Measurements from ENCODE around the gene RND3. TPM values are rescaled to one million over a fixed set of nuclear protein-coding genes. Genes with fewer than 3 reads are reported as not detected.

Gene RND3
- total RNA-seq, result 38.7 and 48.9 TPM in 2 replicates

GRCh38 chr2:150487537-150488429 is at the start of gene RND3:
TSS of gene RND3 (minus strand) at chr2:150487667. CDS start at chr2:150487417, 250 bp downstream.

